Measurements from ENCODE around the gene EGLN1. TPM values are rescaled to one million over a fixed set of nuclear protein-coding genes. Genes with fewer than 3 reads are reported as not detected.

The EGLN1 gene
- total RNA-seq, 1 donor from 2014 or later: 27.5 TPM

GRCh38 chr1:231420959-231421545 is 1.0 kb downstream of the EGLN1 start:
- DNase-seq (ENCODE audit: extremely low spot score, unreplicated experiment): no peak

GRCh38 chr1:231420299-231420958 is 1.7 kb downstream of the EGLN1 start:
- Mint-ChIP-seq H3K9me3 (ENCODE audit: unreplicated experiment) (no peaks in the 10 kb centered on the region), H3K4me1 (ENCODE audit: unreplicated experiment) (peaks cover 49% of the 10 kb centered on the region), H3K36me3 (ENCODE audit: unreplicated experiment) (peaks cover 2% of the 10 kb centered on the region), H3K27ac (ENCODE audit: unreplicated experiment) (peak overlapping the region; percentile 88), H3K27me3 (ENCODE audit: unreplicated experiment) (no peaks in the 10 kb centered on the region), H3K4me3 (ENCODE audit: unreplicated experiment) (peak overlapping the region; percentile 86)
- no peak for TF ChIP-seq CTCF (IDR thresholded peaks at IDR 0.05)
- DNase-seq (ENCODE audit: extremely low spot score, unreplicated experiment): no peak

More at GRCh38 chr1:231420959-231421545, 1.0 kb downstream of the EGLN1 start:
- Mint-ChIP-seq H3K9me3 (ENCODE audit: unreplicated experiment) (no peaks in the 10 kb centered on the region), H3K36me3 (ENCODE audit: unreplicated experiment) (no peaks in the 10 kb centered on the region), H3K27ac (ENCODE audit: unreplicated experiment) (peak overlapping the region; percentile 88), H3K4me1 (ENCODE audit: unreplicated experiment) (peaks cover 50% of the 10 kb centered on the region), H3K27me3 (ENCODE audit: unreplicated experiment) (no peaks in the 10 kb centered on the region), H3K4me3 (ENCODE audit: unreplicated experiment) (peak overlapping the region; percentile 86)
- TF ChIP-seq CTCF (IDR thresholded peaks at IDR 0.05): no peak

GRCh38 chr1:231419738-231420298 is 2.3 kb downstream of the EGLN1 start:
- Mint-ChIP-seq H3K27ac (ENCODE audit: unreplicated experiment) (peak overlapping the region; percentile 88), H3K36me3 (ENCODE audit: unreplicated experiment) (peaks cover 5% of the 10 kb centered on the region), H3K4me1 (ENCODE audit: unreplicated experiment) (peaks cover 46% of the 10 kb centered on the region), H3K4me3 (ENCODE audit: unreplicated experiment) (peak overlapping the region; percentile 86), H3K27me3 (ENCODE audit: unreplicated experiment) (no peaks in the 10 kb centered on the region), H3K9me3 (ENCODE audit: unreplicated experiment) (no peaks in the 10 kb centered on the region)
- TF ChIP-seq CTCF (IDR thresholded peaks at IDR 0.05): no peak
- DNase-seq (ENCODE audit: extremely low spot score, unreplicated experiment): no peak

- peaks cover 5% of the 10 kb centered on the region for H3K36me3 Mint-ChIP-seq (ENCODE audit: unreplicated experiment)
- H3K4me3 Mint-ChIP-seq (ENCODE audit: unreplicated experiment): peak overlapping the region; percentile 86
- no peak for TF ChIP-seq CTCF (IDR thresholded peaks at IDR 0.05)
- no peaks in the 10 kb centered on the region for H3K9me3 Mint-ChIP-seq (ENCODE audit: unreplicated experiment)
- H3K27me3 Mint-ChIP-seq (ENCODE audit: unreplicated experiment): no peaks in the 10 kb centered on the region
- H3K4me1 Mint-ChIP-seq (ENCODE audit: unreplicated experiment): peaks cover 50% of the 10 kb centered on the region
- DNase-seq (ENCODE audit: extremely low spot score, unreplicated experiment): no peak
- H3K27ac Mint-ChIP-seq (ENCODE audit: unreplicated experiment): peak overlapping the region; percentile 88
Observed at GRCh38 chr1:231419147-231419546, 2.9 kb downstream of the EGLN1 start.

- peaks cover 5% of the 10 kb centered on the region for H3K36me3 Mint-ChIP-seq (ENCODE audit: unreplicated experiment)
- no peak overlapping the region for H3K27ac Mint-ChIP-seq (ENCODE audit: unreplicated experiment)
- H3K4me3 Mint-ChIP-seq (ENCODE audit: unreplicated experiment): peak overlapping the region; percentile 86
- no peak for TF ChIP-seq CTCF (IDR thresholded peaks at IDR 0.05)
- H3K4me1 Mint-ChIP-seq (ENCODE audit: unreplicated experiment): peaks cover 54% of the 10 kb centered on the region
- no peaks in the 10 kb centered on the region for H3K9me3 Mint-ChIP-seq (ENCODE audit: unreplicated experiment)
- H3K27me3 Mint-ChIP-seq (ENCODE audit: unreplicated experiment): no peaks in the 10 kb centered on the region
- DNase-seq (ENCODE audit: extremely low spot score, unreplicated experiment): no peak
Observed at GRCh38 chr1:231418741-231419107, 3.4 kb downstream of the EGLN1 start.
